Measurements from ENCODE around the gene BROX. TPM values are rescaled to one million over a fixed set of nuclear protein-coding genes. Genes with fewer than 3 reads are reported as not detected.
"Not testable (repeated sequence)": the region's sequence is repeated elsewhere in the genome, so short reads cannot be mapped to it uniquely, and the experiment has no call there.

The BROX gene
- total RNA-seq, 2 donors from 2014 or later, result 51.7 to 52.3 TPM

GRCh38 chr1:222749927-222750326 is 37.6 kb downstream of the BROX start:
- Mint-ChIP-seq H3K9me3 (no peaks in the 10 kb centered on the region), H3K4me1 (no peaks in the 10 kb centered on the region), H3K36me3 (ENCODE audit: low read depth) (no peaks in the 10 kb centered on the region), H3K27ac (no peak overlapping the region), H3K4me3 (no peak overlapping the region), H3K27me3 (peaks cover 8% of the 10 kb centered on the region)
- ATAC-seq (replicated peaks), result no peak

- no peaks in the 10 kb centered on the region for H3K4me1 Mint-ChIP-seq
- no peaks in the 10 kb centered on the region for H3K9me3 Mint-ChIP-seq
- no peak for ATAC-seq (replicated peaks)
- H3K27me3 Mint-ChIP-seq, result peaks cover 8% of the 10 kb centered on the region
- no peak overlapping the region for H3K4me3 Mint-ChIP-seq
- H3K36me3 Mint-ChIP-seq (ENCODE audit: low read depth), result no peaks in the 10 kb centered on the region
- H3K27ac Mint-ChIP-seq, result no peak overlapping the region
Observed at GRCh38 chr1:222750651-222751050, 38.3 kb downstream of the BROX start.

- no peak overlapping the region for H3K27ac Mint-ChIP-seq
- no peaks in the 10 kb centered on the region for H3K4me1 Mint-ChIP-seq
- ATAC-seq (replicated peaks), result no peak
Observed at GRCh38 chr1:222751255-222751654, 38.9 kb downstream of the BROX start.

GRCh38 chr1:222754366-222755139 is 42.2 kb downstream of the BROX start:
- ATAC-seq (replicated peaks), result no peak
- Mint-ChIP-seq H3K4me1 (no peaks in the 10 kb centered on the region), H3K9me3 (no peaks in the 10 kb centered on the region), H3K4me3 (no peak overlapping the region), H3K27me3 (peaks cover 4% of the 10 kb centered on the region), H3K36me3 (ENCODE audit: low read depth) (no peaks in the 10 kb centered on the region), H3K27ac (no peak overlapping the region)

More at GRCh38 chr1:222751255-222751654, 38.9 kb downstream of the BROX start:
- Mint-ChIP-seq H3K36me3 (ENCODE audit: low read depth) (no peaks in the 10 kb centered on the region), H3K27me3 (peaks cover 9% of the 10 kb centered on the region), H3K4me3 (no peak overlapping the region), H3K9me3 (no peaks in the 10 kb centered on the region)

DNA sequence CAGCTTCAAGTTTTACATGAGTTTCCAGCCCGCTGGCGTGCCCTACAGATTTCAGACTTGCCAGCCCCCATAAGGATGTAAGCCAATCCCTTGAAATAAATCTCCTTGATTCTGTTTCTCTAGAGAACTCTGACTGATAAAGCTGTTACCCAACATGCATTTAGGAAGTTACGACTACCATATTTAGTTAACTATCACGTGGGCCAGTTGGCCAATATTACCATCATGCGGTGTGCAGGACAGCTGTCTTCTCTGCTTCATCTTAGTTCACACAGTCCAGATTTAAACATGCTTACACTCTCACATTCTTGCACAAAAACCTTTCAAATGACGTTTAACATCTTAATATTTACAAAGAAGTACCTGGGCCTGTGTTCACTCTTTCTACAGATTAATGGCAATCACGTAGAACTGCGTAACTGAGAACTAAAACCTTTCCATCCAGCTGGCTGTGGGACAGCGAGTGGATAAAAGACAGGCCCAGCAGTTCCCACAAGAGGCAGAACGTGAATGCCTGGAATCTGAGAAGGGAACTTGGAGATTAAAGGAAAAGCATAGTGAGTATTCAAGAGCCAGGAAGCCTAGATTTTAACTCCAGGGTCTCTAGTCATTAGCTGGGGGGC is 45.4 kb downstream of the BROX start:
- H3K27ac Mint-ChIP-seq, result no peak overlapping the region
- no peak for ATAC-seq (replicated peaks)
- no peaks in the 10 kb centered on the region for H3K4me1 Mint-ChIP-seq

DNA sequence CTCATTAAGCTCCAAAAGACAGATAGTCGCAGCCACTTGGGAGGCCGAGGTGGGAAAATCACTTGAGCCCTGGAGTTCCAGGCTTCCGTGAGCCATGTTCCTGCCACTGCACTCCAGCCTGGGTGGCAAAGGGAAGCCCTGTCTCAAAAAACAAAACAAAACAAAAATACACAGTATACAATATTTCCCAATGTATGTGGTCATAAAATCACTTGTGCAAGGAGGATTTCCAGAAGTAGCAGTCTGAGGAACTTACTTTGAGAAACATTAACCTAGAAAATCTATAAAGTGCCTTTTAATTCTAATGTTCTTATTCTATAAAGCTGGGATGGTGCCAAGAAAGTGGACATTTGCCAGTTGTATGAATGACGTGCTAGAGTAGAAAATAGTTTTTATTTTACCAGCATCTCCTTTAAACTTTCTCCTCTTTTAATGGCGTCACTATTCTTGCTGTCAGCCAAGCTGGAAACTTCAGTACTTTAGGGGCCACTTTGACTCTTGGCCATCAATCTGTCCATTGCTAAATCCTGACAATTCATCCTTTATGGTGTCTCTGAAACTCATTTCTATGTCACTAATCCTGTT is 47.2 kb downstream of the BROX start:
- Mint-ChIP-seq H3K9me3 (no peaks in the 10 kb centered on the region), H3K4me3 (no peak overlapping the region), H3K36me3 (ENCODE audit: low read depth) (no peaks in the 10 kb centered on the region), H3K4me1 (no peaks in the 10 kb centered on the region), H3K27ac (no peak overlapping the region), H3K27me3 (peaks cover 18% of the 10 kb centered on the region)
- no peak for ATAC-seq (replicated peaks)

More for the DNA sequence above, 45.4 kb downstream of the BROX start:
- H3K9me3 Mint-ChIP-seq, result no peaks in the 10 kb centered on the region
- H3K36me3 Mint-ChIP-seq (ENCODE audit: low read depth), result no peaks in the 10 kb centered on the region
- H3K27me3 Mint-ChIP-seq, result peaks cover 15% of the 10 kb centered on the region
- no peak overlapping the region for H3K4me3 Mint-ChIP-seq

GRCh38 chr1:222761083-222761482 is 48.7 kb downstream of the BROX start:
- H3K36me3 Mint-ChIP-seq (ENCODE audit: low read depth), result no peaks in the 10 kb centered on the region
- no peak overlapping the region for H3K27ac Mint-ChIP-seq
- no peaks in the 10 kb centered on the region for H3K4me1 Mint-ChIP-seq
- ATAC-seq (replicated peaks), result no peak
- H3K4me3 Mint-ChIP-seq, result no peak overlapping the region
- H3K27me3 Mint-ChIP-seq, result peaks cover 18% of the 10 kb centered on the region
- H3K9me3 Mint-ChIP-seq, result no peaks in the 10 kb centered on the region

DNA sequence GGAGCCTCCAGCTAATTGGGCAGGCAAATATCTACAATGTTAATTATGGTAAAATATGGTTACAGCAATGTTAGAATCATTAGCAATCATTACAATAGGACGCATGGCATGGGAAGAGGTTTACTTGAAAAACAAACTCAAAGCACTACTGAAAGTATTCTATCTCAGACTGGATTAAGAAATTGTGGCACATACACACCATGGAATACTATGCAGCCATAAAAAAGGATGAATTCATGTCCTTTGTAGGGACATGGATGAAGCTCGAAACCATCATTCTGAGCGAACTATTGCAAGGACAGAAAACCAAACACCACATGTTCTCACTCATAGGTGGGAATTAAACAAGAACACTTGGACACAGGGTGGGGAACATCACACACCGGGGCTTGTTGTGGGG is 49.8 kb downstream of the BROX start:
- not testable (repeated sequence) for H3K9me3 Mint-ChIP-seq; H3K4me1 Mint-ChIP-seq; H3K4me3 Mint-ChIP-seq; H3K27ac Mint-ChIP-seq; H3K36me3 Mint-ChIP-seq (ENCODE audit: low read depth); ATAC-seq (replicated peaks)
- peaks cover 14% of the 10 kb centered on the region for H3K27me3 Mint-ChIP-seq

GRCh38 chr1:222767152-222767571 is 54.8 kb downstream of the BROX start:
- H3K4me3 Mint-ChIP-seq, result no peak overlapping the region
- peaks cover 5% of the 10 kb centered on the region for H3K27me3 Mint-ChIP-seq
- H3K27ac Mint-ChIP-seq, result no peak overlapping the region
- H3K9me3 Mint-ChIP-seq, result peaks cover 7% of the 10 kb centered on the region
- no peaks in the 10 kb centered on the region for H3K36me3 Mint-ChIP-seq (ENCODE audit: low read depth)
- H3K4me1 Mint-ChIP-seq, result no peaks in the 10 kb centered on the region
- no peak for ATAC-seq (replicated peaks)

DNA sequence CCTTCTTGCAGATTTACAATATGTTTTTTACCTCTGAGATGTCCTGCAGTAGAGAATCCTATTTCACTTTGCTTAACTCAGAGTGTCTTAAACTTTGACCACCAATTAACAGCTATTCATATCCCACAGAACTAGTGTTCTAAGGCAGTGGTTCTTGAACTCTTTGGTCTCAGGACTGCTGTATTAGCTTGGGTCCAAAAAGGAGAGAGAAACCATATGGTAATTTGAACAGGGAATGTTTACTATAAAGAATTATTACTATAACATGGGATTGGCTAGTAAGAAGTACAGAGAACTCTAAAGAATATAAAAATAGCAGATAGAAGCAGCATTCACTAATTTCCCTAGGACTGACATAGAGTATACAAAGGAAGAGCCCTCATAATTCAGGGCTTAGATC is 56.2 kb downstream of the BROX start:
- H3K27ac Mint-ChIP-seq, result no peak overlapping the region
- peaks cover 3% of the 10 kb centered on the region for H3K27me3 Mint-ChIP-seq
- H3K9me3 Mint-ChIP-seq, result peaks cover 7% of the 10 kb centered on the region
- no peak overlapping the region for H3K4me3 Mint-ChIP-seq
- ATAC-seq (replicated peaks), result no peak
- no peaks in the 10 kb centered on the region for H3K4me1 Mint-ChIP-seq
- no peaks in the 10 kb centered on the region for H3K36me3 Mint-ChIP-seq (ENCODE audit: low read depth)

DNA sequence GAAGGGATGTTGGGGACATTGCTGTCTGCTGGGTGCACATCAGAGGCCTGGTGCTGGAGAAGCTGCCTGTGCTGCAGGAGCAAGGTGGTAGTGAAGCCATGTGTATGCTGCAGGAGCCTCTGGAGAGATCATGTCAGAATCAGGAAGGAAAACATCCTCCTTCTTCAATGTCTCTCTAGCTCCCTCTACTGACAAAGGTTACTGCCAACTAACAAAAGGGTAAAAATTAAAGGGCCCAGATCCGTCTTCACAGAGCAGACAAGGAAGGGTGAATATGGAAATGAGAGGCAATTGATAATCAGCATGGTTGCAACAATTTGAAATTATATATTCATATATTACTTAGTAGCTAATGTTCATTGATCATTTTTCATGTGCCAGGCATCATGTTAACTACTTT is 56.8 kb downstream of the BROX start:
- ATAC-seq (replicated peaks), result no peak
- Mint-ChIP-seq H3K27me3 (peaks cover 2% of the 10 kb centered on the region), H3K27ac (no peak overlapping the region), H3K36me3 (ENCODE audit: low read depth) (no peaks in the 10 kb centered on the region), H3K4me1 (no peaks in the 10 kb centered on the region), H3K9me3 (peaks cover 7% of the 10 kb centered on the region), H3K4me3 (no peak overlapping the region)

GRCh38 chr1:222769971-222770620 is 57.7 kb downstream of the BROX start:
- peaks cover 7% of the 10 kb centered on the region for H3K9me3 Mint-ChIP-seq
- no peaks in the 10 kb centered on the region for H3K27me3 Mint-ChIP-seq
- no peak overlapping the region for H3K27ac Mint-ChIP-seq
- no peak for ATAC-seq (replicated peaks)
- H3K4me3 Mint-ChIP-seq, result no peak overlapping the region
- no peaks in the 10 kb centered on the region for H3K4me1 Mint-ChIP-seq
- H3K36me3 Mint-ChIP-seq (ENCODE audit: low read depth), result no peaks in the 10 kb centered on the region

DNA sequence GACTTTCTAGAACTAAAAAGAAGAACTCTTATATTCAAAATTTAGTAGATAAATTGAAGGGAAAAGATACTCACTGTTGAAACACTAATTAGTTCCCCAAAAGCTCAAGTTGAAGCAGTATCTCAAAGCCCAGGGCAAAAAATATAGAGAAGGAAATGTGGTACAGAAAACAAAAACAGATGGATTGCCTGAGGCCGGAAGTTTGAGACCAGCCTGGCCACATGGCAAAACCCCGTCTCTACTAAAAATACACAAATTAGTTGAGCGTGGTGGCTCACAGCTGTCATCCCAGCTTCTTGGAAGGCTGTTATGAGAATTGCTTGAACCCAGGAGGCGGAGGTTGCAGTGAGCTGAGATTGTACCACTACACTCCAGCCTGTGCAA is 60.6 kb downstream of the BROX start:
- H3K36me3 Mint-ChIP-seq (ENCODE audit: low read depth), result no peaks in the 10 kb centered on the region
- no peaks in the 10 kb centered on the region for H3K4me1 Mint-ChIP-seq
- H3K27me3 Mint-ChIP-seq, result no peaks in the 10 kb centered on the region
- peaks cover 7% of the 10 kb centered on the region for H3K9me3 Mint-ChIP-seq
- no peak overlapping the region for H3K27ac Mint-ChIP-seq
- ATAC-seq (replicated peaks), result peak; percentile 50
- H3K4me3 Mint-ChIP-seq, result peak overlapping the region; percentile 18

DNA sequence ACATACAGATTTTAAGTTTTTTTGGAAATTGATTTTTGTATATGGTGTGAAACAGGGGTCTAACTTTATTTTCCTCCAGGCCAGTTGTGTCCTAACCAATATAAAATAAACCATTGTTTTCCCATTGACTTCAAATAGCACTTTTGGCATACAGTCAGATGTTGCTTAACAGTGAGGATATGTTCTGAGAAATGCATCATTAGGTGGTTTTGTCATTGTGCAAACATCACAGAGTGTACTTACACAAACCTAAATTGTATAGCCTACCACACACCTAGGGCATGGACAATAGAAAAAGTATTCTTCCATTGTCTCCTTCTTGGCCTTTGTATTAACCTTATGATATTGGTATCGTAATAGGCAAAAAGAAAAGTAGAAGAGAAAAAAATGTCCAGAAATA is 65.1 kb downstream of the BROX start:
- H3K27me3 Mint-ChIP-seq, result peaks cover 22% of the 10 kb centered on the region
- no peak overlapping the region for H3K27ac Mint-ChIP-seq
- no peaks in the 10 kb centered on the region for H3K36me3 Mint-ChIP-seq (ENCODE audit: low read depth)
- no peaks in the 10 kb centered on the region for H3K9me3 Mint-ChIP-seq
- ATAC-seq (replicated peaks), result no peak
- no peak overlapping the region for H3K4me3 Mint-ChIP-seq
- H3K4me1 Mint-ChIP-seq, result no peaks in the 10 kb centered on the region

DNA sequence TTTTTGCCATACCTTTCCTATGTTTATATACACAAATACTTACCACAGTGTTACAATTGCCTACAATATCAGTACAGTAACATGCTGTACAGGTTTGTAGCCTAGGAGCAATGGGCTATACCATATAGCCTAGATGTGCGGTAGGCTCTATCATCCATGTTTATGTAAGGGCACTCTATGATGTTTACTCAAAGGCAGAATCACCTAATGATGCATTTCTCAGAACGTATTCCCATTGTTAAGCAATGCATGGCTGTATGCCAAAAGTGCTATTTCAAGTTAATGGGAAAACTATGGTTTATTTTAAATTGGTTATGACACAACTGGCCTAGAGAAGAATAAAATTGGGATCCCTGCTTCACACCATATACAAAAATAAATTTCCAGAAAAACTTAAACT is 65.6 kb downstream of the BROX start:
- Mint-ChIP-seq H3K27ac (no peak overlapping the region), H3K36me3 (ENCODE audit: low read depth) (no peaks in the 10 kb centered on the region), H3K4me1 (no peaks in the 10 kb centered on the region), H3K4me3 (no peak overlapping the region), H3K27me3 (peaks cover 22% of the 10 kb centered on the region), H3K9me3 (no peaks in the 10 kb centered on the region)
- no peak for ATAC-seq (replicated peaks)

All from activated T-helper 17 cell treated with anti-CD3 and anti-CD28 coated beads, Interleukin-2, amount 50 U/mL, for 72 hours (primary cell).